ENCODE measurements around the gene EDEM3.

Gene EDEM3

GRCh38 chr1:184641894-184642293 lies 112.8 kb downstream of the EDEM3 start:
- DNase-seq (ENCODE audit: low read depth in 2 of 2): no peak

GRCh38 chr1:184640505-184640904 lies 114.2 kb downstream of the EDEM3 start:
- DNase-seq (ENCODE audit: low read depth in 2 of 2): no peak
